Pons (tissue), 1 donor: ENCODE results near the gene DAB1.
"Not testable (repeated sequence)": the region's sequence is repeated elsewhere in the genome, so short reads cannot be mapped to it uniquely, and the experiment has no call there.

ENCODE experiments used
- DNase-seq: peaks from one replicate; pipeline ENCODE4 v3.0.0-alpha.2; 2016; ENCODE audit warnings: low spot score

DAB1 gene

GRCh38 chr1:57118948-57119603 is 304.8 kb downstream of the DAB1 start:
- DNase-seq = no peak

DNA sequence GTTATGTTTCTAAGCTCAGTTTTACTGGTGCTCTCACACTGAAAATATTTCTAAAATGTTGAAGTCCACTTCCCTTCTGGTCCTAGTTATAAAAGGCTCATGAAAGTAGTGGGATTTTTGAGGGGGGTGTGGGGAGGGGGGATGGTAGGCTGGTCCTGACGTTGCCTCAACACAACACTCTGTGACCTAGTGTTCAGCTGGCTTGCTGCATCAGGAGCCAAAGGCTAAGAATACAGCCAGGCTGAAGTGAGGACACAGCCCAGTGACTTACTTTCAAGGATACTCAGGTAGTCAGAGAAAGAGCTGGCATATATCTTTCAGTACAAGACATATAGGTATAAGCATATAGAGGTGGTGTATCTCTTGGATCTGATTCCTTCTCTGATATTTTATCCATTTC is 306.1 kb downstream of the DAB1 start:
- no peak for DNase-seq

GRCh38 chr1:57116871-57117270 is 307.0 kb downstream of the DAB1 start:
- no peak for DNase-seq

DNA sequence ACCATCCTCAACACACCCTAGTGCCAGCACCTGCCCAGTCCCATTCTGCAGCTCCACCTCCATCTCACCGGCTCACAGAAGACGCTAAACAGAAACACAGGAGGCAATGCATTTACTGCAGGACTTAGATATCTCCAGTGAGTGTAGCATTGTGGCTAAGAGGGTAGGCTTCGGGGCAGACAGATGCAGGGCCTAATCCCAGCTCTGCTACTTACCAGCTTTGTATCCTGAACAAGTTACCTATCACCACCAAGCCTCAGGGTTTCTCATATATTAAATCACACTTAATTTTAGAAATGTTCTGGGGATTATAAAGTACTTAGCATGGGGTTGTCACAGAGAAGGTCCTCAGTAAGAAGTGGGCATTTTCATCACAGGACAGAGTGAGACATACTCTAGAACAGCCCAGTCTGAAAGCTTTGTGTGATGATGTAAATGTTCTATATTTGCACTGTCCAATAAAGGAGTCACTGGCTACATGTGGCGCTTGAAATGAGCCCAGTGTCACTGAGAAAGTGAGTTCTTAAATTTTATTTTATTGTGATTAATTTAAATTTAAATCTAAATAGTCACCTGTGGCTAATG is 308.7 kb downstream of the DAB1 start:
- DNase-seq = no peak

GRCh38 chr1:57112148-57112547 is 311.7 kb downstream of the DAB1 start:
- no peak for DNase-seq

- peak; percentile 17 for DNase-seq
These were observed 312.7 kb downstream of the DAB1 start for GRCh38 chr1:57111175-57111574.

DNA sequence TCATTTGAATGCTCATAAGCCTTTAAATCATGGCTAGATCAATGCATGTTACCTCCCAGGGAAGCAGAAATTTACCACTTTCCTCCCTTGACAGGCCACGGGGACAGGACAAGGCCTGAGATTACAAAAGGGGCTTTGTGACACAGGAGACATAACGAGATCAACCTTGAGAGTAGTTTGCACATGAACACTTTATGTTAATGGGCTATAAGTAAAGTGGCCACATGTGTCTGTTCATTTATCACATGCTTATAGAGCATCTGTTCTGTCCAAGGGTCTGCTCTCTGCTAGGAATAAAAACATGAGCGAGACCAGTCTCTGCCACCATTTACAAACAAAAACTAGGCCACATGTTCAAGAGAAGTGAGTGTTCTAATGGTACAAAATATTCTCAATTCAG is 314.0 kb downstream of the DAB1 start:
- DNase-seq = no peak

- no peak for DNase-seq
These were observed 314.6 kb downstream of the DAB1 start for GRCh38 chr1:57109247-57109646.

DNA sequence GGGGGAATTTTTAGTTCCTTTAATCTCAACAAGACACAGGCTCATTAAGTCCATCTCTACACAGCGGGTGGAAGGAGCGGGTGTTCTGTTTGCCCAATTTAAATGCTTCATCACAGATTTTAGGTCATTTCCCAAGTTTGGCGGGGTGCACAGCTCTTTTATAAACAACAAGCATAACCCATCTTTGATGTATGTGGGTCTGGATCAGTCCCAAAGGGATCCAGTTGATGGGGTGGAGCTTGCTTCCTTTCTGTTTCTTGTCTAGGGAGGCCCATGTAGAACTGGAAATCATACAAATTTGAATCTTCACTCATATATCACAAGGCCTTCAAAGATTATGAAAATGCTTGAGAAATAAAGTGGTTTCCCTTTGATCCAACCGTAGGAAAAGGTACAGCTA is 317.6 kb downstream of the DAB1 start:
- no peak for DNase-seq

GRCh38 chr1:57102561-57103326 is 321.1 kb downstream of the DAB1 start:
- DNase-seq = no peak

DNA sequence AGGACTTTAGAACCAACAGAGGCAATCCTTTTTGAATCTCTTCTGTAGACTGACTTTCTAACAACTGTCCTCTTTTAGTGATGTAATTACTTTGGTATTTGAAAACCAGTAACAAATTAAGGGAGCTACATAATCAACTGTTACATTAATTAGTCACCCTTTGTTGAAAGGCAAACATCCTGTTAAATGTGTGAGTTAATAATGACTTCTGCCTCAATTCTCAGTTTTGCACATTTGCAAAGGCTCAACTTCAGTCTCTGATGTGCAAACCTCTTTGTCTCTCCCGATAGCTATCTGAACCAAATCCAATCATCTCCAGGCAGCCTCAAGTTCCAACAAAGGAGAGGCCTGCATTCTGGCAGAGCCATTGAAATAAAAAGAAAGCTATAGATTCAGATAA is 322.7 kb downstream of the DAB1 start:
- no peak for DNase-seq

DNA sequence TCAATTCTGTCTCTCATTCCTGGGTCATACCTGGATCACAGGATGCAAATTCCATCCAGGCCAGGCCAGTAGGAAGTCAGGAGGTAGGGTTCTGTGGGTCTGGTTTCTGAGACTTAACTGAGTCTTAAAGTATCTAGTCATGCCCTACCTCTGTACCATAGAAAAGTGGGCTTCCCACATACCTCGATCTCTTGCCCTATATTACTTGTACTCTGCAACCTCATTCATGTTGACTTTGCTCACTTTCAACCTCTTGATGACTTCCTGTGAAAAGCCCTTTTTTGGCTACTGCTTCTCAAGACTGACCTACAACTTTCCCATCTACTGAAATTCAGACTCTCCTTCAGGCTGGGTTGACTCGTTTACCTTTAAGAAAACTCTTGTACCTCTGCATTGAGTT is 329.1 kb downstream of the DAB1 start:
- DNase-seq = no peak

DNA sequence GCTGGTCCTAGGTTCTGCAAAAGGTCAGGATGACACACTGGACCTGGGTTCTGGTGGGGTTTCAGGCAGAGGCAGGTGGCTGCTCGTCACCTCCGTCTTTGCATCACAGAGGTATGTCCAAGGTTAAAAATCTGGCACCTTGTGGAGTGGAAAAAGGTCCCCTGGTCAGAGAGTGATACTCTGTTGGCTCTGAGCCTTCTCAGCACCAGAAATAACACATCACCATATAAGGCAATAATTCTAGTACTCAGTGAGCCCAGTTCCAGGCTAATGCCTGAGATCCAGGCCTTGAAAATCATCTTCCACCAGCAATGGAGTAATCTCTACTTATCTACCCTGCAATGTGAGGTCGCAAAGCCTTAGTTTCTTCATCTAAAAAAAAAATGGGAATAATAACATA is 330.7 kb downstream of the DAB1 start:
- DNase-seq = no peak

DNA sequence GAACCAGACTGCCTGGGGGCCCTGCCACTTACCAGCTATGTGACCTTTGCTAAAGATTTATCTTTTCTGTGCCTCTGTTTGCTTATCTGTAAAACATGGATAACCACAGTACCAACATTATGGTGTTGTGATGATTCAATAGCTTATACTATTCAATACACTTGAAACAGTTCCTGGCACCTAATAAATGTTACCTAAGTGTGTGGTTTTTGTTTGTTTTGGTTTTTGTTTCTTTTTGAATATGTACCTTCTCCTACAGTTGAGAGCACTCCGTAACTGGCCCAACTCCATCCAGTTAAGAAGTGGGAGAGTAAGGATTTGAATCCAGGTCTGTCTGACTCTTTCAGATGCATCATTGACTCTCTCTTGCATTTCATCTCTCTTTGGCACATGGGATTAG is 332.2 kb downstream of the DAB1 start:
- DNase-seq = no peak

DNA sequence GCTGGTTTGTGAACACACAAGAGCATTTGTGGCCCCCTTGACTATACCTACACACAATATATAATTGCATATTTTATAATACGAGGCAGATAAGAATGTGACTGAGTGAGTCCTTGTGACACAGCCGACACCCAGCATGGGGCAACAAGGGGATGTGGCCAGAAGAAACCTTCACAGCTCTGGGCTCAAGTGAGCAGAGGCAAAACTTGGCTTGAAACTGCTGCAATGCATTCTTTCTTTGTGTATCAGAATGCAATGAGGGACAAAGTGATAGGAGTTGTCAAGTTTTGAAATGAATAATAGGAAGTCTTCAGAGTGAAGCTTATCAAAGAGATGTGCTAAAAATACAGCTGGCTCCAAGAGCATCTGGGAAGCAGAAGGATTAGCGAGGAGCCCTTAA is 334.0 kb downstream of the DAB1 start:
- DNase-seq = no peak

- DNase-seq = no peak
These were observed 334.6 kb downstream of the DAB1 start for GRCh38 chr1:57089221-57089620.

DNA sequence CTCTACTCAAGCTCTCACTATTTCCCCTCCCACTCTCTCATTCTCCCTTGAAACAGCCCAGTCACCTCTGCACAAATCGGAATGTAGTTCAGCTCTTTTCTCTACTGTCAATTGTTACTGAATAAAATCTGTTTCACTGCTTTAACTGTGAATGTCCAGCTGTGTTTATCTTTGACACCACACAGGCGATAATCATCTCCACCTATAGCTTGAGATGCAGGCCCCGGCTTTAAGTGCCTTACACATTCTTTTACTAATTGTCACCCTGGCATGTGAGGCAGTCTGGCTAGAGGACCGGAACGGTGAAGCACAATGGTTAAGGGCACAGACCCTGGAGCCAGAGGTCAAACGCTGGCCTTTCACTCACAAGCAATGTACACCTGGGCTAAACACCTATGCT is 335.2 kb downstream of the DAB1 start:
- DNase-seq = no peak

- DNase-seq = not testable (repeated sequence)
These were observed 336.2 kb downstream of the DAB1 start for GRCh38 chr1:57087660-57088059.

DNA sequence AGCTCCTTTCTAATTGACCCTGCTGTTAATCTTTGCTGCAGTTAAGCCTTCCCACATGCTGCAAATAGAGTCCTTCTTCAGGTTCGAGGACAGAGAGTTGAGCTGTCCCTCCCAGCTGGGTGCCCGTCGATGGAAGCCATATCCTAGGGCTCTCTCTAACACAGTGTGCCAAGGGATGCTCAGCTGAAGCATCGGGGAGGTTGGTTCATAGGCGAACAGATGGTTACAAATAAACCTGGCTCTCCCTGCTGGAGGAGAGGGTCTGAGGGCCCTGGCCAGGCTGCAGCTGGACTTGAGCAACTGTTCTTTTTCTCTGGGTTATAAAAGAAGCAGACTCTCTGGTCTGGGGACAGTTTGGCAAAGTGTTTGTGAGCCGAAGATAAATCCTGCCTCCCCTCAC is 337.7 kb downstream of the DAB1 start:
- no peak for DNase-seq

DNA sequence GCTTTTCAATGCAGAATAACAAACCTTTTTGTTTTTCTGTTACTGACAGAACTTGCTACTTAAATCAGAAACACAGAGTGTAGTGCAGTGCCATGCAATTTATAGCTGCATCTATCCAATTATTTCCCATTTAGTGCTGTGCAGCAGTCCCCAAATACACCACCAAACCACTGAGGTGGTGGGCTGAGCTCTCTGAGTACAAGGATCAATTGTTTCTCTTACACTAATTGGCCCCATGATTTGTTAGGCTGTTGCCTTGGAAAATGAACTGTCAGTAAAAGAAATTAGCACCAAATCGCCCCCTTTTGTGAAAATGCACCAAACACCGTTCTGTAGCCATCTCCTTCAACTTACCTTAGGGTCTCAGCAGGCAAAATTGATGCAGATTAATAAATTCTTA is 339.2 kb downstream of the DAB1 start:
- no peak for DNase-seq

GRCh38 chr1:57082711-57083439 is 341.0 kb downstream of the DAB1 start:
- no peak for DNase-seq

DNA sequence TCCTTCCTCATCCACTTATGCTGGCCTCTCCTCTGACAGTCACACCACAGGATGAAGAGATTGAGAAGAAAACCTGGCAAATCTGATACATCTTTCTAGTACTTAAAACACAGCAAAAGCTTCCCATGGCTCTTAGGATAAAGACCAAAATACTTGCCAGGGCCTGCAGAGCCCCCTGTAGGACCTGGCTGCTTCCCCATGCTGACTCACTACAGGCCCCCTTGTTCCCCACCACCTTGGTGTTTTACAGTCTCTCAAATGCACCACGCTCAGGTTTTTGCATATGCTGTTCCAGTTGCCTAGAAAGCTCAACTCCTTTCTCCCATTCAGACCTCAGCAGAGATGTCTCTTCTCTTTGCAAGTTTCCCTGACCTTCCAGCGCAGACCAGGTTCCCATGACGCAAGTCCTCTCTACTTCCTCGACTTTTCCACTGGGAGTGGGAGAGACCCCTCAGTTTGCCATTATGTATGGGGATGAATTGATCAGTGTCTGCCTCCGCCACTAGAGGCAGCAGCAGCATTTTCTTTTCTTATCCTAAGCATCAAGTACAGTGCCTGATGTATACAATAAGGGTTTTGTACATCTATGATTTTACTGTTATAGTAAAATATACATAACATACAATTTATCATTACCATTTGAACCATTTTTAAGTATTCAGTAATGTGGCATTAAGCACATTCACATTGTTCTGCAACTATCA is 344.3 kb downstream of the DAB1 start:
- DNase-seq = no peak
